K562 (cell line): ENCODE data around the gene TAF10. TPM values are rescaled to one million over a fixed set of nuclear protein-coding genes. Genes with fewer than 3 reads are reported as not detected.

ENCODE experiments used
- ARNT ChIP-seq, 2 experiments: fragments of 450-650 bp; IDR thresholded peaks; 2 replicates each; pipeline ENCODE4 v1.6.1; 2016; ENCODE audit warnings: mild to moderate bottlenecking in 1 of 2
- FUS ChIP-seq: fragments of 200-400 bp; formaldehyde crosslinking; optimal IDR thresholded peaks from 2 replicates; pipeline ENCODE3; 2017; ENCODE audit warnings: low read depth, low read length
- KAT2B ChIP-seq: IDR thresholded peaks from one replicate; pipeline ENCODE4 v1.6.1; 2012; ENCODE audit warnings: low read depth, mild to moderate bottlenecking, control low read depth, inconsistent platforms, low read length, moderate library complexity
- KLF13 ChIP-seq: fragments of 450-650 bp; IDR thresholded peaks from 2 replicates; pipeline ENCODE4 v1.6.1; 2016; ENCODE audit warnings: missing genetic modification characterization, low read depth, mild to moderate bottlenecking, missing compliant biosample characterization, moderate library complexity, borderline replicate concordance
- MCM2 ChIP-seq: fragments of 450-650 bp; IDR thresholded peaks from 2 replicates; pipeline ENCODE4 v1.6.1; 2017; ENCODE audit warnings: low read depth, mild to moderate bottlenecking
- MCM5 ChIP-seq: fragments of 450-650 bp; IDR thresholded peaks from 2 replicates; pipeline ENCODE4 v1.6.1; 2016; ENCODE audit warnings: low read depth
- NUFIP1 ChIP-seq: fragments of 450-650 bp; IDR thresholded peaks from 2 replicates; pipeline ENCODE4 v1.6.1; 2018; ENCODE audit not compliant: partially characterized antibody
- PYGO2 ChIP-seq: fragments of 450-650 bp; IDR thresholded peaks from 2 replicates; pipeline ENCODE4 v1.6.1; 2016; ENCODE audit warnings: mild to moderate bottlenecking, missing genetic modification characterization, moderate library complexity, missing compliant biosample characterization
- SNIP1 ChIP-seq: fragments of 450-650 bp; IDR thresholded peaks from 2 replicates; pipeline ENCODE4 v1.7.1; 2017; ENCODE audit warnings: low read depth, mild to moderate bottlenecking
- ZBED1 ChIP-seq: IDR thresholded peaks from 2 replicates; pipeline ENCODE4 v1.6.1; 2014
- ZNF174 ChIP-seq: fragments of 250-450 bp; sonication (Bioruptor Pico); IDR thresholded peaks from 2 replicates; pipeline ENCODE4 v1.4.0; 2020; ENCODE audit warnings: mild to moderate bottlenecking
- ZNF197 ChIP-seq: fragments of 200-800 bp; sonication (Bioruptor generic); IDR thresholded peaks from 2 replicates; pipeline ENCODE4 v1.6.1; 2016; ENCODE audit warnings: low read depth, missing genetic modification characterization, missing compliant biosample characterization
- ZNF282 ChIP-seq: sonication (generic); formaldehyde crosslinking; IDR thresholded peaks from 2 replicates; pipeline ENCODE4 v1.8.1; 2023; ENCODE audit warnings: missing genetic modification reagents
- polyA plus RNA-seq, 8 experiments: library from polyadenylated mRNA; depleted of rRNA in 4 of 8; stranded (reverse) in 5 of 8; unstranded in 3 of 8; fragments of >200 nt; fragmentation: Nextera tagmentation in 2 of 8; fragmentation: Illumina TruSeq in 1 of 8; extraction: Ambion mirVana in 2 of 8; extraction: Trizol in 1 of 8; gene quantifications; 2 replicates each; pipeline versions ENCODE4 v1.2.1 to v1.2.3, GENCODE V29; 2011 to 2014; ENCODE audit warnings: inconsistent platforms in 1 of 8, missing spikeins in 1 of 8
- total RNA-seq, 7 experiments: library from RNA; depleted of rRNA in 6 of 7; stranded (reverse); fragments of >200 nt in 6 of 7; fragmentation: Illumina TruSeq in 2 of 7; extraction: Trizol in 2 of 7; gene quantifications; 2 replicates each; pipeline versions ENCODE4 v1.2.1 to v1.2.3, GENCODE V29; 2011 to 2021; ENCODE audit warnings: low replicate concordance in 1 of 7
- TF ChIP-seq, protein P1 (sequence below), 2 experiments: IDR thresholded peaks; 2 replicates each; pipeline ENCODE4 v1.6.1; 2012; ENCODE audit warnings: improper control_type of control experiment in 2 of 2, low read depth in 2 of 2, low read length in 2 of 2, borderline replicate concordance in 1 of 2
- TF ChIP-seq, protein P2 (sequence below): sonication (generic); formaldehyde crosslinking; IDR thresholded peaks from 2 replicates; pipeline ENCODE4 v1.8.0; 2022; ENCODE audit warnings: mild to moderate bottlenecking, missing genetic modification reagents
- TF ChIP-seq, protein P3 (sequence below): IDR thresholded peaks from 2 replicates; pipeline ENCODE4 v1.6.1; 2011; ENCODE audit warnings: borderline replicate concordance, low read depth, mild to moderate bottlenecking, moderate library complexity, low read length; ENCODE audit not compliant: insufficient read depth, poor library complexity, severe bottlenecking
- TF ChIP-seq, protein P4 (sequence below): fragments of 250-450 bp; sonication (Bioruptor Pico); IDR thresholded peaks from 2 replicates; pipeline ENCODE4 v1.4.0; 2020; ENCODE audit warnings: borderline replicate concordance

The TAF10 gene
- total and polyA plus RNA-seq, 9 of the 15 experiments (the other 6 are each of a cell fraction or from before 2014, with no cell fraction given), result 19.5 to 197 (median 121) TPM

DNA sequence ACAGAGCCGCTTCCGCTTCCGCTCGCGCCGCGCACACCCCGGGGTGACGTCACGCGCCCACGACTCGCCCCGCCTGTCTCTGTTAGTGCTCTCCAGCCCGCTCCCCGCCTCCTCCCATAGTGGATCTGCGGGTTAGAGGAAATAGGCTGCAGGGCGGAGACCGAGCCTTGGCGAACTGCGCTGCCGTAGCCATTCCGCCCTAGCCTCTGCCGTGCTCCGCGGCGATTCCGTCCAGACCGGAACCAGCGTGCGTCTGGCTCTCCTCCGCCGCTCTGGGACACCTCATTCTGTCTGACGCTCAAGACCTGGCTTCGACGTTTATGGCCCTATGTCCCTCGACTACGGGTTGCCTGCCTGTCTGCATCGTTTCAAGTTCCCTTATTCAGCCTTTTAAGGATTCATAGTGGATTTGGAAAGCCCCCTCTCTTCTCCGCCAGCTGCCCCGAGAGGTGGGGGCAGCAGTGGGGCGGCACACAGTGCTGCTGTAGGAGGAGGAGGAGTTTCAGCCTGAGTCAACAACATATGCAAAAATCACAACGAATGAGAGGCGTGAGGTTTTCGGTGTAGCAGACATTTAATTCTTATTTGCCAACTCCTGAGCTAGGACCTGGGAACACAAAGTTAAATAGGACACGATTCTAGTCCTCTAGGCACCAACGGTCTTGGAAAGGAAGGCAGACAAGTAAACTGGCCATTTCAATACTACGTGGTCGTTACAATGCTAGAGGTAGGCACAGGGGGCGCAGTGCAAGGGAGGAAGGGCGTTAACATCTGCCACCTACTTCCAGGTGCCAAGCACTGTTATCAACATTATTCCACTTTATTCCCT lies at the start of gene TAF10 (continued):
- TF ChIP-seq, protein P1, sequence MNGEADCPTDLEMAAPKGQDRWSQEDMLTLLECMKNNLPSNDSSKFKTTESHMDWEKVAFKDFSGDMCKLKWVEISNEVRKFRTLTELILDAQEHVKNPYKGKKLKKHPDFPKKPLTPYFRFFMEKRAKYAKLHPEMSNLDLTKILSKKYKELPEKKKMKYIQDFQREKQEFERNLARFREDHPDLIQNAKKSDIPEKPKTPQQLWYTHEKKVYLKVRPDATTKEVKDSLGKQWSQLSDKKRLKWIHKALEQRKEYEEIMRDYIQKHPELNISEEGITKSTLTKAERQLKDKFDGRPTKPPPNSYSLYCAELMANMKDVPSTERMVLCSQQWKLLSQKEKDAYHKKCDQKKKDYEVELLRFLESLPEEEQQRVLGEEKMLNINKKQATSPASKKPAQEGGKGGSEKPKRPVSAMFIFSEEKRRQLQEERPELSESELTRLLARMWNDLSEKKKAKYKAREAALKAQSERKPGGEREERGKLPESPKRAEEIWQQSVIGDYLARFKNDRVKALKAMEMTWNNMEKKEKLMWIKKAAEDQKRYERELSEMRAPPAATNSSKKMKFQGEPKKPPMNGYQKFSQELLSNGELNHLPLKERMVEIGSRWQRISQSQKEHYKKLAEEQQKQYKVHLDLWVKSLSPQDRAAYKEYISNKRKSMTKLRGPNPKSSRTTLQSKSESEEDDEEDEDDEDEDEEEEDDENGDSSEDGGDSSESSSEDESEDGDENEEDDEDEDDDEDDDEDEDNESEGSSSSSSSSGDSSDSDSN (IDR thresholded peaks at IDR 0.05; ENCODE audit: borderline replicate concordance in 1 of 2, low read depth in 2 of 2, low read length in 2 of 2), result peak in 1 of 2 experiments; percentile 23; a peak in 1 of 4 replicates
- TF ChIP-seq, protein P2, sequence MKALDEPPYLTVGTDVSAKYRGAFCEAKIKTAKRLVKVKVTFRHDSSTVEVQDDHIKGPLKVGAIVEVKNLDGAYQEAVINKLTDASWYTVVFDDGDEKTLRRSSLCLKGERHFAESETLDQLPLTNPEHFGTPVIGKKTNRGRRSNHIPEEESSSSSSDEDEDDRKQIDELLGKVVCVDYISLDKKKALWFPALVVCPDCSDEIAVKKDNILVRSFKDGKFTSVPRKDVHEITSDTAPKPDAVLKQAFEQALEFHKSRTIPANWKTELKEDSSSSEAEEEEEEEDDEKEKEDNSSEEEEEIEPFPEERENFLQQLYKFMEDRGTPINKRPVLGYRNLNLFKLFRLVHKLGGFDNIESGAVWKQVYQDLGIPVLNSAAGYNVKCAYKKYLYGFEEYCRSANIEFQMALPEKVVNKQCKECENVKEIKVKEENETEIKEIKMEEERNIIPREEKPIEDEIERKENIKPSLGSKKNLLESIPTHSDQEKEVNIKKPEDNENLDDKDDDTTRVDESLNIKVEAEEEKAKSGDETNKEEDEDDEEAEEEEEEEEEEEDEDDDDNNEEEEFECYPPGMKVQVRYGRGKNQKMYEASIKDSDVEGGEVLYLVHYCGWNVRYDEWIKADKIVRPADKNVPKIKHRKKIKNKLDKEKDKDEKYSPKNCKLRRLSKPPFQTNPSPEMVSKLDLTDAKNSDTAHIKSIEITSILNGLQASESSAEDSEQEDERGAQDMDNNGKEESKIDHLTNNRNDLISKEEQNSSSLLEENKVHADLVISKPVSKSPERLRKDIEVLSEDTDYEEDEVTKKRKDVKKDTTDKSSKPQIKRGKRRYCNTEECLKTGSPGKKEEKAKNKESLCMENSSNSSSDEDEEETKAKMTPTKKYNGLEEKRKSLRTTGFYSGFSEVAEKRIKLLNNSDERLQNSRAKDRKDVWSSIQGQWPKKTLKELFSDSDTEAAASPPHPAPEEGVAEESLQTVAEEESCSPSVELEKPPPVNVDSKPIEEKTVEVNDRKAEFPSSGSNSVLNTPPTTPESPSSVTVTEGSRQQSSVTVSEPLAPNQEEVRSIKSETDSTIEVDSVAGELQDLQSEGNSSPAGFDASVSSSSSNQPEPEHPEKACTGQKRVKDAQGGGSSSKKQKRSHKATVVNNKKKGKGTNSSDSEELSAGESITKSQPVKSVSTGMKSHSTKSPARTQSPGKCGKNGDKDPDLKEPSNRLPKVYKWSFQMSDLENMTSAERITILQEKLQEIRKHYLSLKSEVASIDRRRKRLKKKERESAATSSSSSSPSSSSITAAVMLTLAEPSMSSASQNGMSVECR, result peak; percentile 79; the same call in 1 of the 2 replicates
- no peak for TF ChIP-seq FUS
- TF ChIP-seq, protein P3, sequence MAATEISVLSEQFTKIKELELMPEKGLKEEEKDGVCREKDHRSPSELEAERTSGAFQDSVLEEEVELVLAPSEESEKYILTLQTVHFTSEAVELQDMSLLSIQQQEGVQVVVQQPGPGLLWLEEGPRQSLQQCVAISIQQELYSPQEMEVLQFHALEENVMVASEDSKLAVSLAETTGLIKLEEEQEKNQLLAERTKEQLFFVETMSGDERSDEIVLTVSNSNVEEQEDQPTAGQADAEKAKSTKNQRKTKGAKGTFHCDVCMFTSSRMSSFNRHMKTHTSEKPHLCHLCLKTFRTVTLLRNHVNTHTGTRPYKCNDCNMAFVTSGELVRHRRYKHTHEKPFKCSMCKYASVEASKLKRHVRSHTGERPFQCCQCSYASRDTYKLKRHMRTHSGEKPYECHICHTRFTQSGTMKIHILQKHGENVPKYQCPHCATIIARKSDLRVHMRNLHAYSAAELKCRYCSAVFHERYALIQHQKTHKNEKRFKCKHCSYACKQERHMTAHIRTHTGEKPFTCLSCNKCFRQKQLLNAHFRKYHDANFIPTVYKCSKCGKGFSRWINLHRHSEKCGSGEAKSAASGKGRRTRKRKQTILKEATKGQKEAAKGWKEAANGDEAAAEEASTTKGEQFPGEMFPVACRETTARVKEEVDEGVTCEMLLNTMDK, result peak; percentile 36
- TF ChIP-seq NUFIP1, result no peak
- TF ChIP-seq, protein P4, sequence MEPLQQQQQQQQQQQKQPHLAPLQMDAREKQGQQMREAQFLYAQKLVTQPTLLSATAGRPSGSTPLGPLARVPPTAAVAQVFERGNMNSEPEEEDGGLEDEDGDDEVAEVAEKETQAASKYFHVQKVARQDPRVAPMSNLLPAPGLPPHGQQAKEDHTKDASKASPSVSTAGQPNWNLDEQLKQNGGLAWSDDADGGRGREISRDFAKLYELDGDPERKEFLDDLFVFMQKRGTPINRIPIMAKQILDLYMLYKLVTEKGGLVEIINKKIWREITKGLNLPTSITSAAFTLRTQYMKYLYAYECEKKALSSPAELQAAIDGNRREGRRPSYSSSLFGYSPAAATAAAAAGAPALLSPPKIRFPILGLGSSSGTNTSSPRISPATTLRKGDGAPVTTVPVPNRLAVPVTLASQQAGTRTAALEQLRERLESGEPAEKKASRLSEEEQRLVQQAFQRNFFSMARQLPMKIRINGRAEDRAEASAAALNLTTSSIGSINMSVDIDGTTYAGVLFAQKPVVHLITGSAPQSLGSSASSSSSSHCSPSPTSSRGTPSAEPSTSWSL, result no peak
- peak; percentile 74 for TF ChIP-seq KLF13 (tag)
- TF ChIP-seq KAT2B, result no peak
- TF ChIP-seq PYGO2, result no peak
- TF ChIP-seq MCM5, result no peak
- TF ChIP-seq ZNF174 (CRISPR knock-in tag), result no peak
- TF ChIP-seq ZNF282, result no peak
- no peak for TF ChIP-seq ARNT (IDR thresholded peaks at IDR 0.05)
- TF ChIP-seq ZNF197, result no peak; the same call in 1 of the 2 replicates
- 0 out of 2 replicates have a peak, but pooled peaks have one; percentile 41 for TF ChIP-seq ZBED1
- no peak for TF ChIP-seq MCM2
- peak; percentile 63; the same call in 1 of the 2 replicates for TF ChIP-seq SNIP1
